GM12878 (cell line): Measurements from ENCODE around the gene SPON2. TPM values are rescaled to one million over a fixed set of nuclear protein-coding genes. Genes with fewer than 3 reads are reported as not detected.

Source experiments
- ATAC-seq: fragments of 200-7000 bp; cut with Tn5 transposase; 3 replicates; pipeline ENCODE4 v1.9.1; 2020; ENCODE audit warnings: mild to moderate bottlenecking, moderate library complexity
- BruUV-seq: library from RNA; stranded (reverse); fragments of 400-500 nt; replicated peaks from 2 replicates; lab custom pipeline; 2021; lab: Mats Ljungman, UMichigan
- CTCF ChIA-PET: fragments of 300-600 bp; sonication (Branson Sonifier 250); formaldehyde crosslinking; extraction: SDS; loops from one replicate; lab custom pipeline; 2021; ENCODE audit warnings: inconsistent platforms; lab: Yijun Ruan, JAX
- POLR2A ChIA-PET: fragments of 350-600 bp; formaldehyde crosslinking; extraction: SDS; loops from one replicate; lab custom pipeline; 2021; ENCODE audit warnings: inconsistent platforms; lab: Charles Lee
- RAD21 ChIA-PET: fragments of 300-600 bp; sonication (Branson Sonifier 250); formaldehyde crosslinking; loops from one replicate; lab custom pipeline; 2023; ENCODE audit warnings: antibody characterized with exemption; ENCODE audit not compliant: unreplicated experiment; lab: Charles Lee
- SMC1A ChIA-PET: fragments of 300-600 bp; sonication (Branson Sonifier 250); formaldehyde crosslinking; loops from one replicate; lab custom pipeline; 2023; ENCODE audit not compliant: unreplicated experiment, uncharacterized antibody; lab: Charles Lee
- DNase-seq: peaks from one replicate; pipeline ENCODE4 v3.0.0-alpha.2; 2011; ENCODE audit warnings: low read depth, low spot score
- FAIRE-seq: peaks from 3 replicates; lab custom pipeline; 2011; peaks lifted over from hg19 to GRCh38; lab: Jason Lieb, UNC
- H2AFZ ChIP-seq: 2 replicates; pipeline ENCODE4 v1.6.0; 2011; ENCODE audit warnings: low read depth, low read length, control low read depth; ENCODE audit not compliant: control insufficient read depth
- H3K27ac ChIP-seq: 2 replicates; pipeline ENCODE4 v1.5.1; 2011; ENCODE audit warnings: control low read depth; ENCODE audit not compliant: control insufficient read depth, insufficient read depth
- H3K27me3 ChIP-seq, 2 experiments: replicated peaks in 1 of 2; 2 replicates each; pipeline versions ENCODE4 v1.6.0 to v1.6.1; 2011; ENCODE audit warnings: low read length in 1 of 2; ENCODE audit not compliant: control insufficient read depth in 2 of 2, insufficient read depth in 2 of 2
- H3K36me3 ChIP-seq, 2 experiments: 2 replicates each; pipeline ENCODE4 v1.5.1; 2011; ENCODE audit warnings: low read length in 1 of 2; ENCODE audit not compliant: control insufficient read depth in 2 of 2, insufficient read depth in 2 of 2
- H3K4me1 ChIP-seq: 2 replicates; pipeline ENCODE4 v1.6.1; 2011; ENCODE audit warnings: mild to moderate bottlenecking, low read length, moderate library complexity, mixed read lengths; ENCODE audit not compliant: control insufficient read depth, insufficient read depth
- H3K4me2 ChIP-seq: 2 replicates; pipeline ENCODE4 v1.6.0; 2011; ENCODE audit warnings: control low read depth; ENCODE audit not compliant: control insufficient read depth, insufficient read depth
- H3K4me3 ChIP-seq: fragments of 200-600 bp; sonication (generic); 2 replicates; pipeline ENCODE4 v1.5.1; 2016
- H3K79me2 ChIP-seq: 2 replicates; pipeline ENCODE4 v1.6.0; 2011; ENCODE audit warnings: low read length; ENCODE audit not compliant: control insufficient read depth, insufficient read depth
- H3K9ac ChIP-seq: 2 replicates; pipeline ENCODE4 v1.8.0; 2011; ENCODE audit warnings: low read length, control low read depth, mixed read lengths; ENCODE audit not compliant: control insufficient read depth, insufficient read depth
- H3K9me3 ChIP-seq: replicated peaks from 3 replicates; pipeline ENCODE4 v1.5.1; 2011; ENCODE audit warnings: mild to moderate bottlenecking, low read length; ENCODE audit not compliant: control insufficient read depth, insufficient read depth
- H4K20me1 ChIP-seq: 2 replicates; pipeline ENCODE4 v1.6.0; 2011; ENCODE audit not compliant: control insufficient read depth, insufficient read depth
- BCL3 ChIP-seq: IDR thresholded peaks from 2 replicates; pipeline ENCODE4 v1.6.1; 2011; ENCODE audit warnings: borderline replicate concordance, low read depth, mild to moderate bottlenecking, moderate library complexity, low read length; ENCODE audit not compliant: insufficient read depth, poor library complexity, severe bottlenecking
- CEBPZ ChIP-seq: fragments of 150-350 bp; IDR thresholded peaks from 2 replicates; pipeline ENCODE4 v1.6.1; 2016; ENCODE audit warnings: low read depth, low read length
- CHD2 ChIP-seq: IDR thresholded peaks from 2 replicates; pipeline ENCODE4 v1.6.1; 2011; ENCODE audit warnings: low read depth, low read length, improper control_type of control experiment, borderline replicate concordance
- PAX8 ChIP-seq: fragments of 450-650 bp; IDR thresholded peaks from 2 replicates; pipeline ENCODE4 v1.6.1; 2017; ENCODE audit warnings: mild to moderate bottlenecking, moderate library complexity
- ZNF687 ChIP-seq: fragments of 450-650 bp; IDR thresholded peaks from 2 replicates; pipeline ENCODE4 v1.6.1; 2017; ENCODE audit warnings: mild to moderate bottlenecking, moderate library complexity
- WGBS: methylation state at CpG from one replicate; pipeline ENCODE4 v1.1.6; 2016; ENCODE audit warnings: low lambda C conversion rate; ENCODE audit not compliant: insufficient replicate concordance, insufficient coverage; ENCODE audit errors: missing lambda C conversion rate; 5-methylcytosine and 5-hydroxymethylcytosine counted together
- in situ Hi-C: fragments of 300-500 bp; cut with MboI; formaldehyde crosslinking; loops from 9 replicates; pipeline ENCODE4 v1.14.3; 2018; ENCODE audit warnings: mixed read lengths
- intact Hi-C: fragments of 100-400 bp; cut with micrococcal nuclease; formaldehyde crosslinking; loops from one replicate; pipeline ENCODE4 v1.14.2; 2022; ENCODE audit not compliant: unreplicated experiment
- polyA plus RNA-seq, 11 experiments: library from polyadenylated mRNA; depleted of rRNA in 4 of 11; unstranded in 6 of 11; stranded (reverse) in 5 of 11; fragments of >200 nt; fragmentation: Nextera tagmentation in 4 of 11; fragmentation: Illumina TruSeq in 1 of 11; extraction: Ambion mirVana in 4 of 11; extraction: Trizol in 1 of 11; gene quantifications; 1 replicate in 1 of 11; 2 replicates in 10 of 11; pipeline versions ENCODE4 v1.2.1 to v1.2.3, GENCODE V29; 2011 to 2016; ENCODE audit warnings: inconsistent platforms in 2 of 11, missing spikeins in 2 of 11, low read depth in 1 of 11
- total RNA-seq, 4 experiments: library from RNA; depleted of rRNA in 3 of 4; stranded (reverse); fragments of >200 nt in 3 of 4; fragmentation: Illumina TruSeq in 1 of 4; extraction: Trizol in 1 of 4; gene quantifications; 2 replicates each; pipeline versions ENCODE4 v1.2.1 to v1.2.3, GENCODE V29; 2013 to 2021

Gene SPON2
- total and polyA plus RNA-seq, 10 of the 15 experiments (the other 5 are each of a cell fraction or from before 2014, with no cell fraction given): 1.1 to 11.2 (median 7.3) TPM

- WGBS: 89% methylated on average over 21 of the region's 21 CpGs
- peaks cover 2% of the 10 kb centered on the region; the same call in 1 of the 3 replicates for H3K9me3 ChIP-seq
- TF ChIP-seq PAX8 (no peak), CHD2 (no peak), BCL3 (no peak), ZNF687 (no peak), CEBPZ (no peak)
- in situ Hi-C loops: no loop called here
- no peaks in the 10 kb centered on the region; a peak in 1 of 4 replicates for H3K36me3 ChIP-seq
- no peaks in the 10 kb centered on the region for H4K20me1 ChIP-seq
- no TSS peak for BruUV-seq
- intact Hi-C loops: loop anchor here (5.0 kb wide), 2 partner anchors 43 to 63 kb away; partner anchors contain the start of gene CTBP1
- H2AFZ ChIP-seq: no peak overlapping the region; the same call in 1 of the 2 replicates
- H3K4me1 ChIP-seq: peaks cover 38% of the 10 kb centered on the region
- H3K9ac ChIP-seq: no peak overlapping the region
- H3K4me3 ChIP-seq: no peak overlapping the region
- H3K4me2 ChIP-seq: peak overlapping the region; percentile 11; the same call in 1 of the 2 replicates
- no peak for ATAC-seq
- RAD21 ChIA-PET: interaction anchor here (0.6 to 3.4 kb wide), 6 partner anchors 11 to 42 kb away, joined by 5 to 20 read pairs (median 12); no protein-coding TSS in a partner anchor
- SMC1A ChIA-PET: interaction anchor here (1.2 to 4.9 kb wide), 7 partner anchors 8 to 41 kb away, joined by 3 to 33 read pairs (median 7); no protein-coding TSS in a partner anchor
- no peak for DNase-seq
- CTCF ChIA-PET: interaction anchor here (0.7 to 2.8 kb wide), 11 partner anchors 9 to 143 kb away, joined by 3 to 10 read pairs (median 4); partner anchors contain the start of gene UVSSA
- FAIRE-seq: no peak
- no peak overlapping the region for H3K27ac ChIP-seq
- H3K79me2 ChIP-seq: peaks cover 19% of the 10 kb centered on the region
- no peaks in the 10 kb centered on the region for H3K27me3 ChIP-seq
- POLR2A ChIA-PET: interaction anchor here (1.5 to 4.4 kb wide), 3 partner anchors 14 to 45 kb away, joined by 4 to 26 read pairs (median 14); no protein-coding TSS in a partner anchor
These were observed 32.0 kb upstream of the SPON2 start for GRCh38 chr4:1204286-1204827.
